SH-SY5Y (cell line): ENCODE data around the gene ANKRD26.

Experiments
- GATA2 ChIP-seq: IDR thresholded peaks from 2 replicates; pipeline ENCODE4 v1.6.1; 2011; ENCODE audit warnings: mild to moderate bottlenecking, low read depth, low read length
- GATA3 ChIP-seq: IDR thresholded peaks from 2 replicates; pipeline ENCODE4 v1.6.1; 2011; ENCODE audit warnings: low read depth, mild to moderate bottlenecking, low read length, moderate library complexity

- TF ChIP-seq GATA2, result no peak
- TF ChIP-seq GATA3, result no peak
Measured at GRCh38 chr10:27088119-27089044, 11.9 kb downstream of the ANKRD26 start.
